ENCODE data around the gene FN1.
"Not testable (repeated sequence)": the region's sequence is repeated elsewhere in the genome, so short reads cannot be mapped to it uniquely, and the experiment has no call there.

Gene FN1

DNA sequence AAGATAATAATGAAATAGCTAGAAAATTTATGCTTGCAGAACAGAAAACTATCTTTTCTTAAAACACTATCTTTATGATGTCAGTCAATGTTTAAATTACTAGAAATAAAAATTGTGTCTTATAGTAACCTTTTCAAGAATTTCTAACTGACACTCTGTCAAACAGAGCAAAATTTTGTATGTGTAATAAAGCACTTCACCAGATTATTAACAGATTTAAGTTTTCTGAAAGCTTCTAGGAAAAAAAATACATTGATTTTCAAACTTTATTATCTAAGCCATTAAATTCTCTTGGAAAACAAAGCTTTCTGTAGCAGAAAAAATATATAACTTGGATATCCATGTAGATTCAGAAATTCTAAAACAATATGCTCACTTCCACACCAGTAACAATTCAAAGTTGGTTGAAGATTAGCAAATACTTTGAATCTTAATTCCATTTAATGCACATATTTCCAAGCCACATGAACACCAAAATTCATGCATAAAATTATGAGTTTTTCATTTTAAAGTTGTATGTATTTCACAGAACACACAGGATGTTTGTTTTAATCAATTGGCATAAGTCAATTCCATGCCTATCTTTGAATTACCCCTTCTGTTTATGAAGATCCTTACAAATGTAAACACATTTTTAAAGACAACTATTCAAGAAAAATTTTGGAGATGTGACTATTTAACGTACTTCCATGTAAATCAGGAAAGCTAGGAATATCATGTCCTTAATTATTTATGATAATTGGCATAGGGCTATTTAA lies 19.9 kb downstream of the FN1 start:
- TF ChIP-seq, protein P1, sequence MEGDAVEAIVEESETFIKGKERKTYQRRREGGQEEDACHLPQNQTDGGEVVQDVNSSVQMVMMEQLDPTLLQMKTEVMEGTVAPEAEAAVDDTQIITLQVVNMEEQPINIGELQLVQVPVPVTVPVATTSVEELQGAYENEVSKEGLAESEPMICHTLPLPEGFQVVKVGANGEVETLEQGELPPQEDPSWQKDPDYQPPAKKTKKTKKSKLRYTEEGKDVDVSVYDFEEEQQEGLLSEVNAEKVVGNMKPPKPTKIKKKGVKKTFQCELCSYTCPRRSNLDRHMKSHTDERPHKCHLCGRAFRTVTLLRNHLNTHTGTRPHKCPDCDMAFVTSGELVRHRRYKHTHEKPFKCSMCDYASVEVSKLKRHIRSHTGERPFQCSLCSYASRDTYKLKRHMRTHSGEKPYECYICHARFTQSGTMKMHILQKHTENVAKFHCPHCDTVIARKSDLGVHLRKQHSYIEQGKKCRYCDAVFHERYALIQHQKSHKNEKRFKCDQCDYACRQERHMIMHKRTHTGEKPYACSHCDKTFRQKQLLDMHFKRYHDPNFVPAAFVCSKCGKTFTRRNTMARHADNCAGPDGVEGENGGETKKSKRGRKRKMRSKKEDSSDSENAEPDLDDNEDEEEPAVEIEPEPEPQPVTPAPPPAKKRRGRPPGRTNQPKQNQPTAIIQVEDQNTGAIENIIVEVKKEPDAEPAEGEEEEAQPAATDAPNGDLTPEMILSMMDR (conservative IDR thresholded peaks at IDR 0.05), result no peak
- TF ChIP-seq ZFX (IDR thresholded peaks at IDR 0.05), result no peak

DNA sequence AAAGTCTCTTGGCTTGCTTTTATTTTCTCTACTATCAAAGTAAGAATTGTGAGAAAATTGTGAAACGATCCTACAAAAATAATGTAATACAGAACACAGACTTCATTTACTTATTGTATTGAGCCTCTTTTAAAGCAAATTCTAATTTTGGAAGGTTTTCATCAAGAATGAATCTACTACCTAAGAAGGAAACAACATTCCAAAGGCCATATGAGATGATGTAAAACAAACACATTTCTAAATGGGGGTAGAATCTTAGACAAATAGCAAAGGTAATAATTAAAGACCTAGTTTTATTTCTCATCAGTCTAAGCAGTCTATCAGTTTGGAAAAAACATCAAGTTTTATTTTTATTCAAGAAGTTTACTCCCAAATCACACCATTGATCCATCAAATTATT lies 20.6 kb downstream of the FN1 start:
- no peak overlapping the region for H3K27ac ChIP-seq
- no peak for TF ChIP-seq ZFX (IDR thresholded peaks at IDR 0.05)
- TF ChIP-seq, protein P1 (conservative IDR thresholded peaks at IDR 0.05), result no peak

More for the DNA sequence above, 19.9 kb downstream of the FN1 start:
- H3K27ac ChIP-seq, result no peak overlapping the region

DNA sequence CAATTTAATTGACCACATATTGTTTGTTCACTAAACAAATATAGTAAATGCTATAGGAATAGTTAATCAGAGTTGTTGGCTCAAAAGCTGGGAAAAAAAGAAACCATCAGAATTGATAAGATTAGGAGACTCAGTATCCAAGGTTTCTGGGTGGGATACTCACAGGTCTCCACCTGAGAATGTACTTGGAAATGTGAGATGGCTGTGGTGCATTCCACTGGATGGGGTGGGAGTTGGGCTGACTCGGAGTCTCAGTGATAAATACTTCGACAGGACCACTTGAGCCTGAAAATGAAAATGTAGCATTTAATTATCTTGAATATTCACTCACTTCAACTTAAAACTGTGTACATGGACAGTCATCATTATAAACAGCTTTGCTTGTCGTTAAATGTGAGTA lies 21.2 kb downstream of the FN1 start:
- no peak for TF ChIP-seq ZFX (IDR thresholded peaks at IDR 0.05)
- TF ChIP-seq, protein P1 (conservative IDR thresholded peaks at IDR 0.05), result no peak
- no peak overlapping the region for H3K27ac ChIP-seq

DNA sequence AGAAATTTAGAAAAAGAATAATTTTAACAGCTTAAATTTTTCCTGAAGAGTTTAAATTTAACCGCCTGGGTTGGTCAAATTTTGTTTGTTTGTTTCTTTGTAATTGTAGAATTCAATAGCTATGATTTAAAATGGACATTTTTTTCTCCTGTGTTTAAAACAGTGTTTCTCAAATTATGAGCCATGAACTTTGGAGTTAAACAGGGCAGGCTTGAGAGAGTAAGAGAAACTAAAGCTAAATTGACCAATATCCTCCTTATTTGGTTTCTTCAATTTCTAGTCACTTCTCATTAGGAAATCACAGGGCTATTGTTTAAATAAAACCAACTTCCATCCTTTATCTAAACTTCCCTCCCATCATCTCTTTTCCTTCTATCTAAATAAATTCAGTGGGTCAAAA lies 21.9 kb downstream of the FN1 start:
- TF ChIP-seq, protein P1 (conservative IDR thresholded peaks at IDR 0.05), result no peak
- TF ChIP-seq ZFX (IDR thresholded peaks at IDR 0.05), result no peak

DNA sequence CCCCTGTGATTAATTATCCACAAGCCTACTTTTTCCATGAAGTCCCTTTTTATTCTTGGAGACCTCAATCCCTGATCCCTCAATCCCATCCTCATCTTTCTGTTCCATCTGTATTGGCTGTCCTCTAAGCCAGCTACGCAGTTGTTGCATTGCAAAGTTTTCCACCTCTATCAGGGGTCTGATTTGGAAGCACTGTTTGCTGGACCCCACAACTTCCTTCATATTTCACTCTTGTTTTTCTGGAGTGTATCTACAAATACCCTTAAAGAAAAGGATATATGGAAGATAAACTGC lies 22.4 kb downstream of the FN1 start:
- no peak overlapping the region for H3K27ac ChIP-seq
- TF ChIP-seq ZFX (IDR thresholded peaks at IDR 0.05), result no peak
- TF ChIP-seq, protein P1 (conservative IDR thresholded peaks at IDR 0.05), result no peak

More for the DNA sequence above, 21.9 kb downstream of the FN1 start:
- H3K27ac ChIP-seq, result no peak overlapping the region

DNA sequence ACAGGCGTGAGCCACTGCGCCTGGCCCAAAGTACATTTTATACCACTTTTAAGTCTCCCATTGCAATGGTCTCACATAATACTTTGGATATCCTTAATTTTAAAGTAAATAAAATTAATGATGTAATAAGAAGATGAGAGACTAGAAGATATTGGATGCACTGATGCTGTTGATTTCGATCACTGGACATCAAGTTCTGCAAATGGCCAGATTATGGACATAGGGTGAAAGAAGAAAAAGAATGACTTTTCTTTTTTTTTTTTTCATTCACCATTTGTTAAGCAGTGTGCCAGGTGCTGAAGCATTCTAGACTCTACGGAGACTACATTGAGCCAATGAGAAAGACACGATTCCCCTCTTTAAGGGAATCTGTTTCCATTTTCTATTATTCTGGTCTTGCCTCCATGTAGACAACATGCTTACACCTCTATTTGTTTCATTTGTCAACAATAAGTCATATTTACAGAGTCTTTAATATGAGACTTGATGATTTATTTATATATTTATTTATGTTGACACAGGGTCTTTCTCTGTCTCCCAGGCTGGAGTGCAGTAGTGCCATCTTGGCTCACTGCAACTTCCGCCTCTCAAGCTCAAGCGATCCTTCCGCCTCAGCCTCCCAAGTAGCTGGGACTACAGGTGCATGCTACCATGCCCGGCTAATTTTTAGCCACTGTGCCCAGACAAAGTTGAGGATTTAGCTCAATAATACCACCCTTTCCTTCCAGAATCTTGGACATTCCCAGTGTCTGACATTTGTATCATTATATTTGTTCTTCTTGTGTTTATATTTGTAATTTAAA lies 23.7 kb downstream of the FN1 start:
- no peak for TF ChIP-seq ZFX (IDR thresholded peaks at IDR 0.05)
- TF ChIP-seq, protein P1 (conservative IDR thresholded peaks at IDR 0.05), result no peak
- no peak overlapping the region for H3K27ac ChIP-seq

DNA sequence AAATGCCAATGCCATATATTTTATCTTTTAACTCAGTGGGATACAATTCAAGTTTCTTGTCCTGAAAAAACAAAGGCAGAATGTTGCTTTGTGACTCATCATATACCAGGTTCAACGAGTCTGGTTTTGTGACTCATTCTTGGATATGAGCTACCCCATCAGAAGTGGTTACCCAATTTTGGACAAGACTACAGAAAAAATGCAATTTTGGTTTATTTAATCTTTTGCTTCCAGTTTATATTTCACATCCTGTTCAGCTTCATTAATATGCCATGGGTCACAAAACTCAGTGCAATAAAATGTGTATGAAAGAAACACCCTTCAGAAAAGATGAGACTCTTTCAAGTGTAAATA lies 25.0 kb downstream of the FN1 start:
- H3K27ac ChIP-seq, result no peak overlapping the region
- TF ChIP-seq ZFX (IDR thresholded peaks at IDR 0.05), result no peak
- TF ChIP-seq, protein P1 (conservative IDR thresholded peaks at IDR 0.05), result no peak

DNA sequence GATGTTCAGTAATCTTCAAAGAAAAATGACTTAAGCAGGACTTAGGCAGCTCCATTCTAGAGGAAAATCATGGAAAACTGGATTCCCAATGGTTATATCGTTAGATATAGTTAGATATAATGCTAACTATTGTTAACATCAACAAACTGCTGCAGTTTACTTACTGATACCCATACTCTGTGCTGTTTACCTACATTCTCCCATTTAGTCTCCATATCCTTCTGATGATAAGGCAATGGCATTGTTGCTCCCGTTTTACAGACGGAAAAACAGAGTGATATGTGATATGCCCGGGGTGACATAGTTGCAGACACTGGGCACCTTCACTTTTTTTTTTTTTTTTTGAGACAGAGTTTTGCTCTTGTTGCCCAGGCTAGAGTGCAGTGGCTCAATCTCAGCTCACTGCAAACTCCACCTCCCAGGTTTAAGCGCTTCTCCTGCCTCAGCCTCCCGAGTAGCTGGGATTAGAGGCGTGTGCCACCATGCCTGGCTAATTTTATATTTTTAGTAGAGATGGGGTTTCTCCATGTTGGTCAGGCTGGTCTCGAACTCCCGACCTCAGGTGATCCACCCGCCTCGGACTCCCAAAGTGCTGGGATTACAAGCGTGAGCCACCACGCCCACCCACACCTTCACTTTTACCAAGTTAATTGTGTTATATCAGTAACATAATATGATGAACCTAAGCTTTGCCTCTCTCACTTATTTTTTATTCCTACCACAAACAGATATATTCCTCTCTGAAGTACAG lies 25.5 kb downstream of the FN1 start:
- H3K27ac ChIP-seq, result not testable (repeated sequence)

All from C4-2B (cell line).